T-helper 22 cell (primary cell): ENCODE results near the gene LARP6.
"Not testable (repeated sequence)": the region's sequence is repeated elsewhere in the genome, so short reads cannot be mapped to it uniquely, and the experiment has no call there.

Source experiments
- DNase-seq: peaks from one replicate; pipeline ENCODE4 v3.0.0-alpha.2; 2020; ENCODE audit warnings: low read depth

Gene LARP6

DNA sequence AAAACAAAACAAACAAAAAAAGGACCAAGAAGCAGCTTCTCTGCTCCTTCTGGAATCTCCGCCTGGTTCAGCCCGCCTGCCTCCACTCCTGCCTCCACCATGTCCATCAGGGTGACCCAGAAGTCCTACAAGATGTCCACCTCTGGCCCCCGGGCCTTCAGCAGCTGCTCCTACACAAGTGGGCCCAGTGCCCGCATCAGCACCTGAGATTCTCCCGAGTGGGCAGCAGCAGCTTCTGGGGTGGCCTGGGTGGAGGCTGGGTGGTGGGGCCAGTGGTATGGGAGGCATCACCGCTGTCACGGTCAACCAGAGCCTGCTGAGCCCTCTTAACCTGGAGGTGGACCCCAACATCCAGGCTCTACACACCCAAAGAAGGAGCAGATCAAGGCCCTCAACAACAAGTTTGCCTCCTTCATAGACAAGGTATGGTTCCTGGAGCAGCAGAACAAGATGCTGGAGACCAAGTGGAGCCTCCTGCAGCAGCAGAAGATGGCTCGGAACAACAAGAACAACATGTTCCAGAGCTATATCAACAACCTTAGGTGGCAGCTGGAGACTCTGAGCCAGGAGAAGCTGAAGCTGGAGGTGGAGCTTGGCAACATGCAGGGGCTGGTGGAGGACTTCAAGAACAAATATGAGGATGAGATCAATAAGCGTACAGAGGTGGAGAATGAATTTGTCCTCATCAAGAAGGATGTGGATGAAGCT lies 4.8 kb upstream of the LARP6 start:
- not testable (repeated sequence) for DNase-seq

DNA sequence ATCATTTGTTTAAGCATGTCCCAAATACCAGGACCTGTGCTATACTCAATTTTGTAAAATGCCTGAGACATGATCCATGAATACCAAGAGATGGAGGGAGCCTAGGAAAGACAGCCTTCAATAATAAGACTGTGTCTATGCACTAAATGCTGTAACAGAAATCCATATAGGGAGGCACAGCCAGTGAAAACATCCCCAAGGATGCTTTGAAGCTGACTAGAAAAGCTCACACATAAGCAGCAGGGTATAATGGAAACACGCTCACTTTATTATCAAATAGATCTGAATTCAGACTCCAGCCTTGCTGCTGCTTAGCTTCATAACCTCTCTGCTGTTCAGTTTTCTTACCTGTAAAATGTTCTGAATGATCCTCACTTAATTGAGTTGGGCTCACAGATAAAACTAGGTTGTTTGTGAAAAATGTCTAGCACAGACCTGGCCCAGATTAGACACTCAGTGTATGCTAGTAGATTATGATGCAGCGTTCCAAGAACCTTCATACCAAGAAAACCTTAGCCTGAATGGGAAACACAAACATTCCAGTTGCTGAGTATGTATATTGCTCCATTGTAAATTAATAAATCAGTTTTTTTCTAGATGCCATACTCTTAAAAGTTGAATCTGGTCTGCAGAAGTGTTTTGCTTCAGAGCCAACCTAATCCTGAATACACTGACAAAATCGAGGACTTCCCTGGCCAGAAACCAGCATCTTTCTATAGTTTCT lies 3.8 kb upstream of the LARP6 start:
- DNase-seq, result no peak

DNA sequence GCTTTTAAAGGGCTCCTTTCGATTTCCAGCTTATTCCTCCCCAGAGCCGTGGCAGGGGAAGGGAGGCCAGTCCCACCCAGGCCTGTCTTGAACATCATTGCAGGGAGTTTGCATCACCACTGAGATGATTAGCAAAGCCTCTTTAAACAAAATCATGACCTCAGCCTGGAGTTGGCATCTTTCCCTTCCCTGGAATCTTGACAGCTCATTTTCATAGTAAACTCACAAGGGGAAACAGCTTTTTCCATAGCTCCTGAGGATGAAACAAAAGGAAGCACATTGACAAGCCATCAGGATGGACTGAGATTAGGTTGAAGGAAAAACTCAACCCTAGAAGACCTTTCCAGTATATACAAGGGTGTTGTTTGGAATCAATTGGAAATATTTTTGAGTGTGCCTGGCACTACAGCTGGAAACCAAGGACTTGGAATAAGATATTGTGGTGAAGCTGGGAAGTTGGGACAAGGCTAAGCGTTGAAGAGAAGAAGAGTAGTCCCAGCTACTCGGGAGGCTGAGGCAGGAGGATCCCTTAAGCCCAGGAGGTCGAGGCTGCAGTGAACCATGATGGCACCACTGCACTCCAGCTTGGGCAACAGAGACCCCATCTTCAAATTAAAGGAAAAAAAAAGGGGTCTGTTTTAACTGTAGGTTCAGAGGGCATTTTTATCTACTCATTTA lies 3.1 kb upstream of the LARP6 start:
- DNase-seq, result no peak

DNA sequence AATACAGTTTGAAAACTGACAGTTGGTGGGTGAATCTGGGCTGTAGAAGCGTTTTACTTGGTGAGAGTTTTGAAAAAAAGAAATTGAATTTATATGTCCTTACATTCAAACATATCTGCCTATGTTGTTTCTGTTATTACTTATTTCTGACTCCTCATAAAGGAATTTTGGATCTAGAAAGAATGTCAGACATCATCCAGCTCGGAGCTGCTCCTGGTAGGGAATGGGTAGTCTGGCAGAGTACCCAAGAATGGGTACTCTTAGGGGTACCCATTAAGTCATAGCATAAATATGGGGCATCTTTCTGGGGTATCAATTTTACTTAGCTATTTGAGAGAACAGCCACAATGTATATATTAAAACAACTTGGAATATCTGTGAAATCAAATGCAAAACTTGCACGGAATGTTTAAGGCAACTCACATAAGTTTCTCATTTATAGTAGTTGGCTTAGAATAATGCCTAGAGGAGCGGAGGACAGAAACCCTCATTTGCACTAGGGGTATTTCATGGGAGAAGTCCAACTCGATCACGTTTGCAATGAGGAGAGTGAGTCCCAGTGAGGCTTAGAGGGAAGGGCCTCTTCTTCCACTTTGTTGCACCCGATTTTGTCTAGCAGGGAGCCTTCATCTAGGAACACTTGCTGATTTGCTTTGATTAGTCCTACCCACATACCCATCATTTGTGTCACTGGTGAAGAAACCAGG lies 2.4 kb upstream of the LARP6 start:
- DNase-seq, result no peak

DNA sequence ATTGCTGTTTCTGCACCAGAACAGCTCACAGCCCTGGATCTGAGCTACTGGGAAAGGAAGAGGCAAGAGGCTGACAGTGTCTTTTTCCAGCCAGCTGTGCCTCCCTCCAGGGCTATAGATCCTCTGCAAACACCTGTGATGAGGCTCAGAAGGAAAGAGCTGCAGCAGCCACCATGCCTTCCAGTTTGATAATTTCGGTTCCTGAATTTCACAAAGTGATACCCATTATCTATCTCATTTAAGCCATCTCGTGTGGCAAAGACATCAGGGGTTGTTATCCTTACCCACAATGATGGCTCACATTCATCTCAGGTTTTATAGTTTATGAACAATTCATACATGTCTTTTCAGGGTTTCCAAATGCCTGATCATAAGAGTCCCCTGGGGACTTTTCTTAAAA lies 1.8 kb upstream of the LARP6 start:
- no peak for DNase-seq

DNA sequence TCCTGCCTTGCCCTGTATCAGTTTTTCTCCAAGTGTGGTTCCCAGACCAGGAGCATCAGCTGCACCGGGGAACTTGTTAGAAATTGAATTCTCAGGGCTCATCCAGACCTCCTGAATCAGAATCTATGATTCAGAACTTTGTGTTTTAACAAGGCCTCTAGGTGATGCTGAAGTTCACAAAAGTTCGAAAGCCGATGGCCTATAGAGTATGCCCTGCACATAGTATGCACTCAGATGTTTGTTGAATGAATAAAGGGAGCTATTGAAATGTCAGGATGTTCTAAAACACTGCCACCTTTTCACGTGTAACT lies 664 bp upstream of the LARP6 start:
- no peak for DNase-seq

DNA sequence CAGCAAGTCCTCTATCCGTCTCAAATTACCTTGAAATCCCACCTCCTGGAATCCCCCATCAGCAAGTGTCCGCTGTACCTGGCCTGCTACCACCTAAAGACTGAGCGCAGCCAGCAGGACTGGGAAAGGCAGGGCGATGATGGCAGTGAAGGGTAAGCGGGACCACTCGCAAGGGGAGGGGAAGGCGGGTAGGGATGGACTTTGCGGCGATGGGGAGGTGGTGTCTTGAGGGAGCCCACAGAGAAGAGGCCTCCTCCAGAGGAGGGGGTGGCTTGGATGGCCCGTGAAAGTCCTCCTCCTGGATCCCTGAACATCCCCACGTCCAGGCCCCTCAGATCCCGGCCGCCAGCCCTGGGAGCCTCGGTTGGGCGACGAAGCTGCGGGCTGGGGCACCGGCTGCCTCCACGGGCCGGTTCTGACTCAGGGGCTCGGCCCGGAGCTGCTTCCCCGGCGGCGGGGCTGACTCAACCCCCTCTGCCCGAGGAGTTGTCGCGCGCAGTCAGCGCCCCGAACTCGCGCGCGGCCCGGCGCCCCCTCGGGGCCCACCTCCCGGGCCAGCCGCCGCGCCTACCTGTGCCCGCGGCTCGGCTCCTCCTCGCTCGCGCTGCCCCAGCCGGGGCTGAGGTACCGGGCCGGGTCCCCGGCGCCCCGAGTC lies 512 bp downstream of the LARP6 start:
- DNase-seq, result no peak

DNA sequence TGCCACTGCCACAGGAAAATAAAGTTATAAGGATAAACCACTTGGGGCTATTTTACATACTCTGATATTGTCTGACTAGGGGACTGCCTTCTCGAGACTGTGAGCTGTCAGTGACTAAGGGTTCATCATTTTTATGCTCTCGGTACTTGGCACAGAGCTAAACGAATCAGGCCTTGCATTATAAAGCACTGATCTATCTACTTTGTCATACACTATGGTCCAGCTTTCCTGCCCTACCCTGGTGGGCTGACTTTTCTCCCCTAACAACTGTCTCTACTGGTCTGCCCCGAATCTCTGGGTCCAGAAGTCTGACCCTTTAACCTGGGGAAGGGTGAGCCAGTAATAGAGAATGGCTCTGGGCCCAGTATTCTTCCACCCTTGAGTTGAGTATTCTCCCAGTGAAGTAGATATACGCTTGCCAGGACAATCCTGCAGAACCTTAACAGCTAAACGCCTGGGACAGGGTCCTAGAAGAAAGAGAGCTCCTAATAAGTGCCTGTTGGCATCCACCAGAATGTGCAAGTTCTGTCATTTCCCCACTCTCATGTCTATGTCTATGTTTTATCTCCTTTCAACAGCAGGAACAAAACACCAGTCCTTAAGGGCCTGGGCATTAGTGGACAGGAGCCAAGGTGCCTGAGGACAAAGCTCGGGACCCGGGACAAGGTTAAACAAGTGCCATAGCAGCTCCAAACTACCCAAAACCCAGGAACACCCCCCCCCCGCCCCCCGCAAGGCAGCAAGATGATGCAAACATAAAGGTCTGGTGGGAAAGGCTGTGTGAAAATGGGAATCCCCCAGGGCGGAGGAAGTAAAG lies 1.2 kb downstream of the LARP6 start:
- no peak for DNase-seq

DNA sequence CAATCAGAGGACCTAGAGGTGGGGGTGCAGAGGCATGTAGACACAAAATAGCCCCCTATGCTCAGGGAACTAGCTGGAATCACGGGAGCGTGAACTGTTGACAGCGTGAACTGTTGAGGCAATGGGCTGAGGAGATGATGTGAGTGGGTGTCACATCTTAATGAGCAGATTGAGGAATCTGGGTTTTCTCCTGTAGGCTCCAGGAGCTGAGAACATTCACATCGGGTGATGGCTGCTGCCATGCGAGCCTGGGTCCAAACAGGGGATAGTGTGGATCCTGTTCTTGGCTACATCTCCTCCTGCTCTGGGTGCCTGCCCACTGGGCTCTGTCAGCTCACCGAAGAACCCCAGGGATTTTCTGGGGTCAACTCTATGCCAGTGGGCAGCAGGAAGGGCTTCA lies 2.1 kb downstream of the LARP6 start:
- no peak for DNase-seq

DNA sequence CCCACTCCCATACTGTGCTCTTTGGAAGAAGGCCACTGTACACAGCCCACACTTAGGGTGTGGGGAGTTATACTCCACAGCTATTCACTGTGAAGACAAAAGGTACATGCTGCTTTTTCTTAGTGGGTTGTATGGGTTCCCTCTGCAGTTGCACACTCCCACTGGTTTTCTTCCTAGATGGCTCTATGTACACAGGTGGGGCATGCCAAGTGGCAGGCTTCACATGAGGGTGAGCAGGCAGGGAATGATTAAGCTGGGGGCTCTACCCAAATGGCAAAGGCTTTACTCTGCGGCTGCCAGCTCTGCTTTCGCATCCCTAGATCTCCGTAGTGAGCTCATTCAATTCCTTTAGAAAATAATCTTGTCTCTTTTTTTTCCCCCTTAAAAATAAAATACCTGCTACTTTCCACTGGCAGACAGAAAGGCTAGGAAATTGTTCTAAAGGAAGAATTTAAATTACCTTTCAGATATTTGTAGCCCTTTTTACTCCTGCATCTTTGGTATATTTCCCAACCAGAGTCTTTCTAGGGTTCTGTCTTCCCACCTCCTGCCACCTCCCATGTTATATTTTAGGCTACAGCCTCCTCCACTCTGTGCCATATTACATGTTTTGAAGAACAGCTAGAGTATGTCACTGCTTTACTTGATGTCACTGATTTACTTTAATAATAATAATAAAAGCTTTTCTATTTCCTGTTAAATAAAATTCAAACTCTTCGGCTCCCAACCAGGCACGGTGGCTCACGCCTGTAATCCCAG lies 8.2 kb downstream of the LARP6 start:
- no peak for DNase-seq

DNA sequence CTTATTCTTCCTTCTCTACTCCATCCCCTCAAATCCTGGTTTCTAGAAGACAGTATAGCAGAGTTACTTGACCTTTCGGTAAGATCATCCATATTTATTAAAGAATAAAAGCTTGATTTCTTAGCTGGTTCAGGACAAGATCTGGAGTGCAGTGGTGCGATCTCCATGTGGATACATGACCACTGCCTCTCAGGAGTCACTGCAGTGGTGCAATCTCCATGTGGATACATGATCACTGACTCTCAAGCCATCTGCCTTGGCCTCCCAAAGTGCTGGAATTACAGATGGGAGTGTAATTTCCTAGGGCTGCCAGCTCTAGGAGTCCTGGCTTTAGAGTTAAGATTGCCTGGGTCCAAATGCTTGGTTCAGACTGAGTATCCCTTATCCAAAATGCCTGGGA lies 16.5 kb downstream of the LARP6 start:
- DNase-seq, result no peak

DNA sequence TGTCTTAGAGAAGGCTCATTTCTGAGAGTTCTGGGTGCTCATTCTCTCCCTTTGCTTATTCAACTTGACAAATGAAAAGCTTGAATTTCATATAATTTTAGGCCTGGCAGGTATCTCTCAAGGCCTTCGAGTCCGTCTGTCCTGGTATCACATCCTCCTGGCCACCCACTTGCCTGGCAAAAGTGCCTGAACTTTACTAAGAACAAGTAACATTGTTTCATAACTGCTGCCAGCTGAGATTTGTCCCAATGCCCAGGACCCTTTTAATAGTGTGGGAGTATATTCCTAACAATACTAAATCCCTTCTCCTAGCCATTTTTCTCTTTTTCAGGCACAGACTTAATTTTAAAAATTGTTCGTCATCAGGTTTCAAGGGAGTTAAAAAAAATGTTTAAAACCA lies 18.1 kb downstream of the LARP6 start:
- DNase-seq, result no peak

DNA sequence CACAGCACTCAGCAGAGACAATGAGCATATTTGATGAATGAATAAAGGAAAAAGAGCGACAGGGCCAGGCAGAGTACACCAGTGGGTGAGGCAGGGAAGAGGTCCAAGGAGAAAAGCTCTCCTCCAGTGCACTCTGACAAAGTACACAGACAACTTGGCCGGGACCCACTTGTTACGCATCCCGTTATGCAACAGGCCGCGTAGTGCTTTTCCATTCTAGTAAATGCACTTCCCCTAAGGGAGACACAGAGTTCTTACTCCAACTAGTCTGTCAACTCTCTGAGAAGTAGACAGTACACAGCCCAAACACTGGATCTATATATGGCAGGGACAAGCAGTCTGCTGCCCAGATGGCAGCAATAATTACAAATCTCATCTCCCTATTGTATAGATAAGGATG lies 18.5 kb downstream of the LARP6 start:
- DNase-seq, result no peak

DNA sequence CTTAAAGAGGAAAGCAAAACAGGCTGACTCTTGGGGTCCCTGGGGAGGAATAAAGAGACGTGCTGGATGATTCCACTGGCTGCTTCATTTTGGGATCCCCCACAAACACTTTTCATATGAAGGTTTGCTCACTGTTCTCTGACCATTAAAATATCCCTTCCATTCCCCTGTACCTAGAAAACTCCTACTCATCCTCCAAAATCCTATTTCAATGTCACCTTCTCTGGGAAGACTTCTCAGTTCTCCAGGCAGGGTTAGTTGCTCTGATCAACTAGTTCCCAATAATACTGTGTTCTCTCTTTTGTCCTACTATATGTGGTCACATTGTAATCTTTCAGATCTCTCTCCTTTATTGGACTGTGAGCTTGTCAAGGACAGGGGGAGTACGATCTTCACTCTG lies 19.0 kb downstream of the LARP6 start:
- no peak for DNase-seq

DNA sequence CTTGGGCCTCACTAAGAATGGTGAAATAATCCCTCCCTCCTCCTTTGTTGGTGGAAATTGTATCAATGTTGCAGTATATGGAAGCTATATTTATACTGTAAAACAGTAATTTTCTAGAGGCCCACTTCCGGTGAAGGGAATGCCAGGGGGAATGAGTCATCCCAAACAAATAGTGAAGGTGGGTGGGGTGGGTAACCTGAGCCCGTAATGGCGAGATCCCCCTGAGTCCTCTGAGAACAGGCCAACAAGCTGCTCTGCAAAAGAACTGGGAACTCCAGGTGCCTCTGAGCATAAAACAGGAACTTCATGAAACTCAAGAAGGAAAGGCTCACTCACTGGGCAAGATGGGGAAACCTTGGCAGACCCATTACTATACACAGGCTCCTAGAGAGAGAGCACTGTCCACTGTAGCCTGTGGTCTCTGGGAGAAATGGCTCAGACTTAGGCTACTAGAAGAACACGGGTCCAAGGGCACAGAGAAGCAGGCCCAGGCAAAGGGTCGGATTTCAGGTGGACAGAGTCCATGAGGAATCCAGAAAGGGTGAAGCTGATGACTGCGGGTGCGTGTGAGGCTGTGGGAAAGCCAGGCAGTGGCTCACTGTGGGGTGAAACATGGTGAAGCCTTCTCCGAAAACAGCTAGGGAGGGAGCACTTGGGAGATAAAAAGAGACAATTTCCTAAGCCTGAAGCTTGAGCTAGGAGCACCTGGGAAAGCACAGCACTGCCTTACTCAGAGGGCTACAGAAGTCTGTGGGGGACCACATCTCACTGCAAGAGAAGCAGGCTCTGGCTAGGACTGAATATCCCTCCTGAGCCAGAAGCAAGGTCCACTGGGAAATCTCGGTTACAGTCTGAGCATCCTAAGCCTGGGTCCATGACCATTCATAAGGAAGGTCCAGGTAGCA lies 19.8 kb downstream of the LARP6 start:
- no peak for DNase-seq

DNA sequence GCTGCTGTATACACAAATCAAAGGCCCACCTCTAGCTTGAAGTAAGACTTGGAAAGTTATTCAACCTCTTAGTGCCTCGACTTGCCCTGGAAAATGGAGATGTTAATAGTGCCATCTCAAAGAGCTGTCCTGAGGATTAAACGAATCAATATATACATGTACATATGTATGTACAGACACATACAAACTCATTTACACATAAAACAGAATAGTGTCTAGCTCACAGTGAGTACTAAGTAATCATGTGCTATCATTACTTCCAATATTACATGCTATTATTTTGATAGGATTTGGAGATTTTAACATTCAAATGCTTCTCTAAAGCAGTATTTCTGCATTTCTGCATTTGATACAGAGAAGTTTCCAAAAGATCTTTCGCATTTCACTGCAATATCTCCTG lies 20.5 kb downstream of the LARP6 start:
- DNase-seq, result no peak

DNA sequence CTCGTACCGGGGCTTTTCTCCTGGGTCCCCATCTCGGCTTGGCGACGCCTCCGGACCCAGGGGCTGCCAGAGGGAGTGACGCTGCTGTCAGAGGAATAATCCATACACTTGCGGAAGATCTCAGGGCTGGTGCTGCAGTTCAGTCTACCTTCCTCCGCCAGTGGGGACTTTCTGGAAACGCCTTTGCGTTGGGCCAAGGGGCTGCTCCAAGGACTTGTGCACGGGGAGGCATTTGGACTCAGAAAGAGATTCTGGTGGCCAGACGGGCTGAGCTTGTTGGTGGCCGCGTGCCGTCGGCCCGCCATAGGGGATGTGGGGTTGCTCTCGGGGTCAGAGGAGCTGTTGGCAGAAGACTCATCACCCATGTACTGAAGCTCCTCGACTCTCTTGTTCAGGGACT lies 21.8 kb downstream of the LARP6 start:
- DNase-seq, result no peak

DNA sequence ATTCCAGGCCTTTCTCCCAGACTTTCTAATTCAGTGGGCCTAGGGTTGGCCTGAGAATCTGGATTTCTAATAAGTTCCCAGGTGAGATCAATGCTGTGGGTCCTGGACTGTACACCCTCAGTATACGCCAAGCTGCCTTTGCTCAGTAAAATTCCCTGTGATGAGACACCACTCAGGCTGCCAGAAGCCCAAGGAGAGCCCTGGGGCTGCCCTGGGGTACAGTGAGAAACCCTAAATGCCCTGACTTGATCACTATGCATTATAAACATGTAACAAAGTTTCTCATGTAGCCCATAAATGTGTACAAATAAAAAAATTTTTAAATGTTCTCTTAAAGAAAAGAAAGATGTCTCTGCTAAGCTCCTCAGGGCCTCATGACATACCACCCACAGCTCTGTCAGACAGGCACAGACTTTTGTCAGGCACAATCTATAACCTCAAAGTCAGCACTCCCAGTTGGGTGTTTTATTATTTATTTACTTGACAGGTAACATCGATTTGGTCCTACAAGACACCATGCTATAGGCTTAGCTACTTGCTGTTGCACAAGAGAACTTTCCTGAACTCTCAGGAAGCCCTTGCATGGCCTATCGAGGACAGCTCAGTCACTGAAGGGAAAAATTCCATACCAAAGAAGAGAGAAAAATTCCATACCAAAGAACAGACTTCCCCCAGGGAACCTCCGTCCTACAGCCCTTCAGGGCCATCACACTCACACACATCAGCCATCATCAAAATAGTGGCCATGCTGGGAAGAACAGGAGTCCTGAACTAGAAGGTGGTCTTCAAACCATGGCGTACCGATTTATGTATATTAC lies 22.7 kb downstream of the LARP6 start:
- no peak for DNase-seq

DNA sequence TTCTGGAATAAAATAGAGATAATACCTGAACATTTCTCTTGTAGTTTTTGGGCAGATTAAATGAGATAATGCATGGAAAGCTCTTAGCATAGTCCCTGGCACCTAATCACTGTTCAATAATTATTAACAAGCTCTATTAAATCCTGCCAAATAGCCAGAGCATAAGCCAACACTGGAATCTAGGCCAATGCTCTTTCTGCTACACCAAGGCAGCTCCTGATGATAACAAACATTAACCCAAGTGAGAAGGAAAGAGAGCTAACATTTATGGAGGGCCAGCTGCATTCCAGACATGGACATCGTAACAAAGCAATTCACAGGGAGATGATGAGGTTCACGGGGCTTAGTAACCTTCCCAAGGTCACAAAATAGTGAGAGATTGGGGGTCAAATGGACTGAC lies 23.3 kb downstream of the LARP6 start:
- no peak for DNase-seq
